Trophoblast cell (in vitro differentiated cells and primary cell): ENCODE measurements around the gene SEPTIN12.

Experiments
- DNase-seq, 2 donors: peaks; one replicate each; pipeline ENCODE4 v3.0.0-alpha.2; 2016
- H2AFZ ChIP-seq: 2 replicates; pipeline ENCODE4 v1.6.1; 2013; ENCODE audit warnings: low read length, moderate library complexity, mild to moderate bottlenecking; ENCODE audit not compliant: insufficient read depth, poor library complexity
- H2AK5ac ChIP-seq: 2 replicates; pipeline ENCODE4 v1.6.1; 2013; ENCODE audit warnings: mild to moderate bottlenecking, low read length
- H2BK120ac ChIP-seq: 2 replicates; pipeline ENCODE4 v1.6.1; 2013; ENCODE audit warnings: low read length, mild to moderate bottlenecking, moderate library complexity; ENCODE audit not compliant: insufficient read depth, poor library complexity
- H2BK12ac ChIP-seq: 2 replicates; pipeline ENCODE4 v1.6.1; 2013; ENCODE audit warnings: mild to moderate bottlenecking, low read length, moderate library complexity
- H2BK5ac ChIP-seq: 2 replicates; pipeline ENCODE4 v1.6.1; 2013; ENCODE audit warnings: low read length, low read depth, moderate library complexity, mild to moderate bottlenecking; ENCODE audit not compliant: poor library complexity
- H3K14ac ChIP-seq: 2 replicates; pipeline ENCODE4 v1.6.1; 2013; ENCODE audit warnings: mild to moderate bottlenecking, low read length
- H3K18ac ChIP-seq: 2 replicates; pipeline ENCODE4 v1.6.1; 2013; ENCODE audit warnings: mild to moderate bottlenecking, low read length
- H3K23ac ChIP-seq: 2 replicates; pipeline ENCODE4 v1.6.1; 2013; ENCODE audit warnings: low read length
- H3K27ac ChIP-seq: 2 replicates; pipeline ENCODE4 v1.5.1; 2013; ENCODE audit warnings: low read depth, mild to moderate bottlenecking, inconsistent platforms, low read length, moderate library complexity
- H3K27me3 ChIP-seq: 2 replicates; pipeline ENCODE4 v1.6.1; 2013; ENCODE audit warnings: inconsistent platforms, mild to moderate bottlenecking, low read length, moderate library complexity; ENCODE audit not compliant: insufficient read depth
- H3K36me3 ChIP-seq, 2 experiments: 1 replicate in 1 of 2; 2 replicates in 1 of 2; pipeline ENCODE4 v1.6.1; 2013; ENCODE audit warnings: low read length in 2 of 2, mild to moderate bottlenecking in 2 of 2, moderate library complexity in 1 of 2; ENCODE audit not compliant: insufficient read depth in 2 of 2, control insufficient read depth in 1 of 2
- H3K4ac ChIP-seq: 2 replicates; pipeline ENCODE4 v1.6.1; 2013; ENCODE audit warnings: low read depth, mild to moderate bottlenecking, low read length, moderate library complexity
- H3K4me1 ChIP-seq, 2 experiments: 1 replicate in 1 of 2; 2 replicates in 1 of 2; pipeline ENCODE4 v1.6.1; 2013; ENCODE audit warnings: low read length in 2 of 2, mild to moderate bottlenecking in 2 of 2, moderate library complexity in 1 of 2; ENCODE audit not compliant: insufficient read depth in 2 of 2, control insufficient read depth in 1 of 2
- H3K4me2 ChIP-seq: 2 replicates; pipeline ENCODE4 v1.6.1; 2013; ENCODE audit warnings: inconsistent platforms, mild to moderate bottlenecking, low read length, moderate library complexity
- H3K4me3 ChIP-seq: 2 replicates; pipeline ENCODE4 v1.5.1; 2013; ENCODE audit warnings: mild to moderate bottlenecking, low read depth, low read length, inconsistent platforms
- H3K79me1 ChIP-seq: one replicate; pipeline ENCODE4 v1.6.1; 2013; ENCODE audit warnings: low read length
- H3K79me2 ChIP-seq: 2 replicates; pipeline ENCODE4 v1.6.1; 2013; ENCODE audit warnings: low read length, mild to moderate bottlenecking; ENCODE audit not compliant: control insufficient read depth, insufficient read depth, poor library complexity
- H3K9ac ChIP-seq: 2 replicates; pipeline ENCODE4 v1.6.1; 2013; ENCODE audit warnings: mild to moderate bottlenecking, low read length
- H3K9me3 ChIP-seq: 2 replicates; pipeline ENCODE4 v1.6.1; 2013; ENCODE audit warnings: low read depth, mild to moderate bottlenecking, control low read depth, inconsistent platforms, low read length; ENCODE audit not compliant: insufficient read depth
- H4K12ac ChIP-seq: 2 replicates; pipeline ENCODE4 v1.6.1; 2013; ENCODE audit warnings: low read depth, mild to moderate bottlenecking, low read length, moderate library complexity
- H4K8ac ChIP-seq: 2 replicates; pipeline ENCODE4 v1.6.1; 2013; ENCODE audit warnings: low read depth, mild to moderate bottlenecking, low read length, moderate library complexity
- H4K91ac ChIP-seq: one replicate; pipeline ENCODE4 v1.6.1; 2013; ENCODE audit warnings: low read depth, mild to moderate bottlenecking, low read length, moderate library complexity
- WGBS: extraction: QIAGEN DNeasy Blood & Tissue Kit; methylation state at CpG from one replicate; pipeline ENCODE4 v1.1.7; 2013; ENCODE audit warnings: missing lambda C conversion rate; ENCODE audit not compliant: insufficient read length, insufficient coverage; ENCODE audit errors: extremely low coverage; 5-methylcytosine and 5-hydroxymethylcytosine counted together

Gene SEPTIN12

DNA sequence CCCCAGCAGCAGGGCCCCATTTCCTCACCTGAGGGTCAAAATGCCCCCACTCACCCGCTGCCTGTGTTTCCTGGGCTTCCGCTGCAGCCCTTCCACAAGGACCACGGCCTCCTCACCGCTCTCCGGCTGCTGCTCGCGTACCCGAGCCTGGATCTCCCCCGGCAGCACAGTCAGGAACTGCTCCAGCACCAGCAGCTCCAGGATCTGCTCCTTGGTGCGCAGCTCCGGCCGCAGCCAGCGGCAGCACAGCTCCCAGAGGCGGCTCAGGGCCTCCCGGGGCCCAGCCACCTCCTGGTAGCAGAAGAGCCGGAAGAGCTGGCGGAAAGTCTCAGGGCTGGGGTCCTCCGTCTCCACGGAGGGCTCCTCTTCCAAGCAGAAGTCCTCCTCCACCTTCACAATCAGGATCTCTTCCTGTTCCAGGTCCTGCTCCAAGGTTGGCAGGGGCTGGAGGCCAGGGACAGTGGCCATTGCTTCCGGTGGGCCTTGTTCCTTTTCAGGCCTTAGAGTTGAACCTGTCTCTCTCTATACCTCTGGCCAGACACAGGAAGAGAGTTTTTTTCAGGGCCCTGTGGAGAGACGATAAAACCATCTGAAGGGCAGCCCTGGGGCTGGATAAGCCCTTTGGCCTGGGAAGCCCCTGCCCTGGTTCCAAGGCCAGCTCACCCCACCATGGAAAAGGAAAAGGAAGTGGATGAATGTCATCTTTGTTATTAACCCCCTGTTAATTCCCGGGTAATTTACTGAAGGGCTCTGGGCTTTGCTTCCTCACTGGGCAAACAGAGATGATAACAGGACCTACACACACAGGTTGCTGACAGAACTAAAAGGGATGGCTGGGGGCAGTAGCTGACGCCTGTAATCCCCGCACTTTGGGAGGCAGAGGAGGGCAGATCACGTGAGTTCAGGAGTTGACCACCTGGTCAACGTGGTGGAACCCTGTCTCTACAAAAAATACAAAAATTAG is 22.4 kb downstream of the SEPTIN12 start:
- Histone ChIP-seq H2BK120ac (no peak overlapping the region), H3K4me1 (peaks cover 9 to 14% of the 10 kb centered on the region in 2 experiments), H3K9me3 (peaks cover 2% of the 10 kb centered on the region), H3K18ac (peak overlapping the region; percentile 1), H3K4ac (peak overlapping the region; percentile 75), H4K12ac (no peak overlapping the region), H3K23ac (no peak overlapping the region), H3K9ac (no peak overlapping the region), H3K36me3 (peaks cover 35 to 40% of the 10 kb centered on the region in 2 experiments), H4K8ac (no peak overlapping the region), H2BK12ac (no peak overlapping the region), H2AK5ac (no peak overlapping the region), H4K91ac (no peak overlapping the region), H3K27me3 (no peaks in the 10 kb centered on the region), H3K4me2 (peak overlapping the region; percentile 73), H3K79me1 (peaks cover 9% of the 10 kb centered on the region), H3K14ac (no peak overlapping the region), H3K27ac (no peak overlapping the region), H2BK5ac (no peak overlapping the region), H3K79me2 (peaks cover 7% of the 10 kb centered on the region), H2AFZ (no peak overlapping the region), H3K4me3 (no peak overlapping the region)
- no CpG with 5 or more reads among the region's 26 CpGs for WGBS
- DNase-seq = no peak

DNA sequence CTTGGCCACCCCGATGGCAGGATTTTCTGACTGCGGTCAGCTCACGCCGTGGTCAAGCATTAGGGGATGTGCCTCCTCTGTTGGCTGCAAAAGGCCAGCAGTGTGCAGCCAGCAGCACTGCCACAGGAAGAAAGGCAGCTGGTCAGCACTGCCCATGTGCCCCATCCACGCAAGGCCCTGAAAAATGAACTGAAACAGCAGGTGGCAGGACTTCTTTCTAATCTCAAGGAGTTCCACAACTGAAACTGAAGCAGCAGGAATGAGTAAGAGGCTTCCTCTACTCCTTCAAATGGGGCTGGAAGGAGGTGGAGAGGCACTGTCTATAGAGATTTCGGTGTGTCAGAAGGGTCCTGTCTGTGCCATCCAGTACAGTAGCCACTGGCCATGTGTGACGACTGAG is 24.4 kb downstream of the SEPTIN12 start:
- Histone ChIP-seq H3K4me3 (no peak overlapping the region), H3K9me3 (peaks cover 2% of the 10 kb centered on the region), H3K23ac (no peak overlapping the region), H2BK12ac (no peak overlapping the region), H2BK5ac (no peak overlapping the region), H3K27me3 (no peaks in the 10 kb centered on the region), H3K27ac (no peak overlapping the region), H3K79me2 (peaks cover 5% of the 10 kb centered on the region), H3K14ac (no peak overlapping the region), H2AFZ (no peak overlapping the region), H4K12ac (no peak overlapping the region), H3K9ac (no peak overlapping the region), H3K4ac (no peak overlapping the region), H3K36me3 (peaks cover 50 to 57% of the 10 kb centered on the region in 2 experiments), H3K4me2 (no peak overlapping the region), H2BK120ac (no peak overlapping the region), H3K79me1 (peaks cover 6% of the 10 kb centered on the region), H2AK5ac (no peak overlapping the region), H4K8ac (no peak overlapping the region), H3K18ac (peak overlapping the region; percentile 3), H3K4me1 (peaks cover 6 to 14% of the 10 kb centered on the region in 2 experiments), H4K91ac (no peak overlapping the region)
- DNase-seq = no peak
- no CpG with 5 or more reads among the region's 7 CpGs for WGBS

DNA sequence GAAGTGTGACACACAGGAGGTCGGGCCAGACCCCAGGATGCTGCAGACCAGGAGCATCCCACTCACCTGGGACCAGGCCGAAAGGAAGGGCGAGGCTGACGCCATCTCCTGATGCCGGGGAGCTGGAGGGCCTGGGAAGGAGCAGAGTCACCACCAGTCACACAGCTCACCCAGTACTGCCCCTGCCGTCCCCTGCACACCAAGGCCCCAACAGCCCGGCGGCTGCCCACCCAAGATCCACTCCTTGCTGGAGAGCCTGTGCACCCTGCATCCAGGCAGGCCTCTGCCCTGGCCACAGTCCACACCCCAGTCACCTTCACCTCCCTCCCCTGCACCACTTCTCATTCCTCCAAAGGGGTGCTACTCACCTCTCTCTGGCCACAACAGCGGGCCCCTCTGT is 25.9 kb downstream of the SEPTIN12 start:
- Histone ChIP-seq H3K79me1 (peaks cover 3% of the 10 kb centered on the region), H3K27me3 (no peaks in the 10 kb centered on the region), H2AFZ (no peak overlapping the region), H3K18ac (no peak overlapping the region), H3K4me3 (no peak overlapping the region), H2BK120ac (no peak overlapping the region), H3K9me3 (peaks cover under 1% of the 10 kb centered on the region), H3K79me2 (peaks cover 5% of the 10 kb centered on the region), H2AK5ac (no peak overlapping the region), H4K91ac (no peak overlapping the region), H3K4ac (no peak overlapping the region), H3K4me1 (peaks cover 3 to 10% of the 10 kb centered on the region in 2 experiments), H3K36me3 (peaks cover 61 to 65% of the 10 kb centered on the region in 2 experiments), H3K27ac (no peak overlapping the region), H3K4me2 (no peak overlapping the region), H3K23ac (no peak overlapping the region), H2BK12ac (no peak overlapping the region), H2BK5ac (no peak overlapping the region), H4K12ac (no peak overlapping the region), H3K14ac (no peak overlapping the region), H3K9ac (no peak overlapping the region), H4K8ac (no peak overlapping the region)
- no CpG with 5 or more reads among the region's 9 CpGs for WGBS
- no peak for DNase-seq

DNA sequence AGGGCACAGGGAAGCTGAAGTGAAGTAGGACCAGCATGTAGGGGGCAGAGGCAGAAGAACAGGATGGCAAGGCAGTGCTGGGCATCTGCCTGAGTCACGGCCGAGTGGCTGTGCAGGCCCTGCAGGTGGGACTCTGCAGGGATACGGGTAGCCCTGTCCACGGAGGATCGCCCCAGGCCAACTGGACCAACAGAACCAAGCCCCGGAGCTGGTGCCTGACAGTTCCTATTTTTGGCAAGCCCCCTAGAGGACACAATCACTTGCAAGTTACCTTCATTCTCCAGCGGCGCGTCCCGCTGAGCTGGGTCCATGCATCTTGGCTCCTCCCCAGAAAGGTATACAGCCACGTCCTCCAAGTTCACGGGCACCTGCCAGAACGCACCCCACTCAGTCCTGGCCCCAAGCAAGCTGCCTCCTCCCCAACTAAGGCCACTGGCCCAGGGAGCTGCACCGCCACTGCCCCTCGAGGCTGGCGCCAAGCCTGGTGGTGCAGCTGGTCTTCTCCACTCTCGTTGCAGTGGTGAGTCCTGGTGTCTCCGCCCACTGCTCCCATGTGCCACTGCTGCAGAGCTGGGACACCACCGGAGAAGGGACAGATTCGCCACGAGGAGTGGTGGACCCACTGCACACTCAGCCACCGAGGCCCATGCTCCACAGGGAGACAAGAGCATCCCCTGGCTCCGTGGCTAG is 27.8 kb downstream of the SEPTIN12 start:
- no peak overlapping the region for H2BK120ac ChIP-seq
- H3K4ac ChIP-seq = no peak overlapping the region
- no CpG with 5 or more reads among the region's 23 CpGs for WGBS
- H2AFZ ChIP-seq = no peak overlapping the region
- no peak overlapping the region for H4K8ac ChIP-seq
- H2BK5ac ChIP-seq = no peak overlapping the region
- no peak overlapping the region for H4K12ac ChIP-seq
- H3K79me2 ChIP-seq = no peaks in the 10 kb centered on the region
- H3K79me1 ChIP-seq = no peaks in the 10 kb centered on the region
- H3K9me3 ChIP-seq = peaks cover 2% of the 10 kb centered on the region
- no peak overlapping the region for H2AK5ac ChIP-seq
- no peak overlapping the region for H3K27ac ChIP-seq
- no peak overlapping the region for H3K23ac ChIP-seq
- no peak overlapping the region for H4K91ac ChIP-seq
- no peak overlapping the region for H3K4me2 ChIP-seq
- no peak overlapping the region for H2BK12ac ChIP-seq
- H3K18ac ChIP-seq = no peak overlapping the region
- H3K4me1 ChIP-seq = no peaks in the 10 kb centered on the region
- H3K9ac ChIP-seq = no peak overlapping the region
- H3K27me3 ChIP-seq = no peaks in the 10 kb centered on the region
- H3K14ac ChIP-seq = no peak overlapping the region
- peak in 1 of 2 donors; percentile 31 for DNase-seq
- no peak overlapping the region for H3K4me3 ChIP-seq
- peaks cover 62 to 73% of the 10 kb centered on the region in 2 experiments for H3K36me3 ChIP-seq
